Tibial artery (tissue), 4 donors: Measurements from ENCODE around the gene ITFG1.

Source experiments
- DNase-seq, 2 donors: peaks; one replicate each; pipeline ENCODE4 v3.0.0-alpha.2; 2019
- H3K27ac ChIP-seq, 2 donors: fragments of 200-600 bp; sonication (generic) in 1 of 2; 1 replicate in 1 of 2; 2 replicates in 1 of 2; pipeline ENCODE4 v1.5.1; 2018 to 2019; ENCODE audit warnings: mild to moderate bottlenecking in 1 of 2
- H3K27me3 ChIP-seq, 2 donors: fragments of 200-600 bp; sonication (generic) in 1 of 2; one replicate each; pipeline versions ENCODE4 v1.5.1 to v1.6.0; 2016 to 2019
- H3K36me3 ChIP-seq, 3 donors: fragments of 200-600 bp; sonication (generic) in 2 of 3; one replicate each; pipeline ENCODE4 v1.5.1; 2016 to 2019; ENCODE audit warnings: mild to moderate bottlenecking in 2 of 3
- H3K4me1 ChIP-seq, 4 donors: fragments of 200-600 bp; sonication (generic) in 2 of 4; 1 replicate in 3 of 4; 2 replicates in 1 of 4; pipeline ENCODE4 v1.5.1; 2016 to 2019
- H3K4me3 ChIP-seq, 2 donors: fragments of 200-600 bp; sonication (generic) in 1 of 2; 1 replicate in 1 of 2; 2 replicates in 1 of 2; pipeline ENCODE4 v1.5.1; 2018 to 2019; ENCODE audit warnings: mild to moderate bottlenecking in 2 of 2
- H3K9me3 ChIP-seq, 3 donors: fragments of 200-600 bp; sonication (generic) in 1 of 3; one replicate each; pipeline ENCODE4 v1.5.1; 2016 to 2019
- CTCF ChIP-seq, 2 experiments: fragments of 200-600 bp in 1 of 2; fragments of 450-650 bp in 1 of 2; IDR thresholded peaks; one replicate each; pipeline ENCODE4 v1.5.1; 2017 to 2019; ENCODE audit warnings: antibody characterized with exemption in 2 of 2, mild to moderate bottlenecking in 1 of 2, moderate library complexity in 1 of 2
- intact Hi-C: fragments of 100-400 bp; cut with DNase I; formaldehyde crosslinking; loops from one replicate; pipeline ENCODE4 v1.15.0; 2023; ENCODE audit warnings: low total_unique reads

The ITFG1 gene

DNA sequence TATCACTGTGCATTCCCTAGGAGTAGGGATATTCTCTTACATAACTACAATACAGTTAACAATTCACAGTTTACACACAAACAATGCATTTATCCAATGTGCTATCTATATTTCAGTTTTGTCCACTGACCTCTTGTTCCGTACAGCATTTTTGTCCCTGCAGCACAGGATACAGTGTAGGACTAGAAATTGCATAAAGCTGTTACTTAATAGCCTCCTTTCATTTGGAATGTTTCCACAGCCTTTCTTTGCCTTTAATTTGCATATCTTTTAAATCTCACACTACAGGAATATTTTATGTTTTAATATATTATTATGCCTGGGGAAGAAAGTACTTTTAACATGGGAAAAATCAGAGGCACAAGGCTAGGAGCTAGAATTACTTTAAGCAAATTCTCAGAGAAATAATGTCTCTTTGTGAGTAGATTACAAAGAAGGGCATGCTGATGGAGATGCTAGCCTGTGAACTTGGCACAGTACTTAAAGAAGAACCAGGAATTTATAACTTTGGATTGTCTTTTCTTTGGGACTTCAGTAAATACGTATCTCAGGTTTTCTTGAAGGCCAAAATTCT lies 144.3 kb downstream of the ITFG1 start:
- Histone ChIP-seq H3K4me3 (no peak overlapping the region), H3K4me1 (peaks cover 0 to 6% (median 0%) of the 10 kb centered on the region in 4 donors), H3K27ac (no peak overlapping the region), H3K36me3 (no peaks in the 10 kb centered on the region), H3K27me3 (no peaks in the 10 kb centered on the region), H3K9me3 (no peaks in the 10 kb centered on the region)
- no peak for DNase-seq
- no peak for TF ChIP-seq CTCF (IDR thresholded peaks at IDR 0.05)
- intact Hi-C loops: no loop called here

GRCh38 chr16:47311738-47312505 lies 148.9 kb downstream of the ITFG1 start:
- no peak for DNase-seq
- Histone ChIP-seq H3K9me3 (no peaks in the 10 kb centered on the region), H3K36me3 (peaks cover 0 to 8% (median 7%) of the 10 kb centered on the region in 3 donors), H3K27me3 (no peaks in the 10 kb centered on the region), H3K27ac (no peak overlapping the region), H3K4me3 (no peak overlapping the region), H3K4me1 (no peaks in the 10 kb centered on the region)
- no peak for TF ChIP-seq CTCF (IDR thresholded peaks at IDR 0.05)
- intact Hi-C loops: no loop called here

GRCh38 chr16:47310792-47311211 lies 150.1 kb downstream of the ITFG1 start:
- peaks cover 0 to 8% (median 7%) of the 10 kb centered on the region in 3 donors for H3K36me3 ChIP-seq
- H3K4me1 ChIP-seq: no peaks in the 10 kb centered on the region
- DNase-seq: no peak
- no peak for TF ChIP-seq CTCF (IDR thresholded peaks at IDR 0.05)
- H3K27me3 ChIP-seq: no peaks in the 10 kb centered on the region
- no peak overlapping the region for H3K4me3 ChIP-seq
- H3K27ac ChIP-seq: no peak overlapping the region
- intact Hi-C loops: no loop called here
- H3K9me3 ChIP-seq: no peaks in the 10 kb centered on the region

DNA sequence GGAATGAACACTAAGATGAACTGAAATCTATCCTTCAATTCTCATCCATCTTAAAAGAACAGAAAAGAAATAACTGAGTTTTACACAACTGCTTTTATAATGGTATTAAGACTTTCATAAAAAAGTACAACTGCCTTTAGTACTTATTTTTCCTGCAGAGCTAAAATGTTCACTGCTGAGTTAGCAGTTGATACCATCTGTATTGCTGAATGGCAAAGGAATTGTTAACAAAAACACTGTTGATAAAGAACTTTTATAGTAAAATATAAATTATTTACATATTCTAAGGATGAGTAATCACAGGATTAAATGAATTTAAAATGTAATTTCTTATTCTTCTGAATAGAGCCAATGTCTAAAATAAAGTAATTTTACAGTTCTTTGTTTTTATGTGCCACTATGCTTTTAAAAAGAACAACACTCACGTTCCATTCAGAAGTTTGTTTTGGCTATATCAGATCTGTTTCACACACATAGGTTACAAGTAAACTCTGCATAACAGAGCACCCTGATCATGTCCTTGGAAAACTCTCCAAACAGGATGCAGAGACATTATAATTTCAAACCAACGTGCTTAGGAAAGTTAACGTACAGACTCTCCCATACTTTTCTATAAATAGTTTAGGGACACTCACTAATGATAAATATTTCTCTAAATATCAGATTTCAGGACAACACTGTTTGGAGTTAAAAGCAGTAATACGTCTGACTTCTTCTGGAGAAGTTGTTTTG lies 151.1 kb downstream of the ITFG1 start:
- no peak for TF ChIP-seq CTCF (IDR thresholded peaks at IDR 0.05)
- no peak overlapping the region for H3K27ac ChIP-seq
- intact Hi-C loops: no loop called here
- no peaks in the 10 kb centered on the region for H3K9me3 ChIP-seq
- no peak overlapping the region for H3K4me3 ChIP-seq
- H3K27me3 ChIP-seq: no peaks in the 10 kb centered on the region
- peaks cover 0 to 8% (median 7%) of the 10 kb centered on the region in 3 donors for H3K36me3 ChIP-seq
- H3K4me1 ChIP-seq: no peaks in the 10 kb centered on the region
- no peak for DNase-seq

DNA sequence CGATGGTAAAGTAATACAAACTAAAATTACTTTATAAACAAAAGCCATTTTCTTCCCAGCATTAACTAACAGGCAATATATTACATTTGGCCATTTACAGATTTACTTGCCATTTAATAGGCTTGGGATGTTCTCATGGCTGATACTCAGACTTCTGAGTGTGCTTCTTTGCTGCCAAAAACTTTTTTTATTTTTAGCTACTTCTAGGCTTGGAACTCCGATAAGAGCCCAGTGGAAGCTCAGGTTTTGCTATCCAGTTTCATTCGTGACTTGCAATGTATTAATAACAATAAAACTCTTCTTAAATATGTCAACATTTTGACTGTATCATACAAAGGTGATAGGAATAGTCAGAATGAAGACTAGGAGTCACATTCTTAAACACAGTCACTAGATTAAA lies 152.3 kb downstream of the ITFG1 start:
- Histone ChIP-seq H3K27me3 (no peaks in the 10 kb centered on the region), H3K4me1 (no peaks in the 10 kb centered on the region), H3K36me3 (peaks cover 0 to 8% (median 7%) of the 10 kb centered on the region in 3 donors), H3K27ac (no peak overlapping the region), H3K9me3 (no peaks in the 10 kb centered on the region), H3K4me3 (no peak overlapping the region)
- no peak for DNase-seq
- TF ChIP-seq CTCF (IDR thresholded peaks at IDR 0.05): no peak
- intact Hi-C loops: no loop called here
